SK-N-MC (cell line): Measurements from ENCODE around the gene NBPF20.
"Not testable (repeated sequence)": the region's sequence is repeated elsewhere in the genome, so short reads cannot be mapped to it uniquely, and the experiment has no call there.

Source experiments
- EZH2 ChIP-seq: fragments of 200-600 bp; sonication (generic); IDR thresholded peaks from one replicate; pipeline ENCODE4 v1.6.1; 2017; ENCODE audit warnings: antibody characterized with exemption
- POLR2AphosphoS5 ChIP-seq: IDR thresholded peaks from 2 replicates; pipeline ENCODE4 v1.6.1; 2012; ENCODE audit warnings: mild to moderate bottlenecking, low read depth, low read length, borderline replicate concordance

GRCh38 chr1:145407266-145407665, 18.1 kb downstream of the NBPF20 start:
- TF ChIP-seq POLR2AphosphoS5, EZH2: not testable (repeated sequence)
